HG02588 (cell line): ENCODE measurements around the gene WDR59.

Source experiments
- ATAC-seq: cut with Tn5 transposase; IDR thresholded peaks from one replicate; pipeline ENCODE4 v1.9.1; 2021; ENCODE audit warnings: mild to moderate bottlenecking, moderate library complexity; ENCODE audit not compliant: unreplicated experiment

WDR59 gene

DNA sequence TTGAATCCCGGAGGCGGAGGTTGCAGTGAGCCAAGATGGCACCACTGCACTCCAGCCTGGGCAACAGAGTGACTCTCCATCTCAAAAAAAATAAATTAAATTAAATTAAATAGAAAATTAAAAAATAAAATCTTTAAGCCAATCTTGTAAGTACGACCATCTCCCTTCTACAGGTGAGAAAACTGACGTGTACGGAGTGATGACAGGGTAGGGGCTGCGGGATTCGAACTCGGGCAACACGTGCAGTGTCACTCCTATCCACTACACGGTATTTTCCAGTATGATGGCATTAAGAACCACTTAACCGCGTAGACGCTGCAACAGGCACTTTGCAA lies 762 bp downstream of the WDR59 start:
- ATAC-seq, result no peak

- ATAC-seq, result no peak
Measured at GRCh38 chr16:74982256-74982655, 2.7 kb downstream of the WDR59 start.

DNA sequence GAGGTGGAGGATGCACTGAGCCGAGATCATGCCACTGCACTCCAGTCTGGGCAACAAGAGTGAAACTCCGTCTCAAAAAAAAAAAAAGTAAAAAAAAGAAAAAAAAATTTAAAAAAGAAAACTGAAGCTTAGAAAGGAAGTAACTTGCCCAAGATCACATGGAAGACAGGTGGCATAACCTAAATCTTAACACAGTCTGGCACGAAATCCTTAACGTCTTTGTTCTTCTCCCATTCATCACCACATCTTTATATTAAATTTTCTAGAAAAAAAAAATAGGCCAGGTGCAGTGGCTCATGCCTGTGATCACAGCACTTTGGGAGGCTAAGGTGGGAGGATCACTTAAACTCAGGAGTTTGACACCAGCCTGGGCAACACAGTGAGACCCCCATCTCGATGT lies 9.3 kb downstream of the WDR59 start:
- no peak for ATAC-seq

- no peak for ATAC-seq
Measured at GRCh38 chr16:74973304-74973703, 11.6 kb downstream of the WDR59 start.

DNA sequence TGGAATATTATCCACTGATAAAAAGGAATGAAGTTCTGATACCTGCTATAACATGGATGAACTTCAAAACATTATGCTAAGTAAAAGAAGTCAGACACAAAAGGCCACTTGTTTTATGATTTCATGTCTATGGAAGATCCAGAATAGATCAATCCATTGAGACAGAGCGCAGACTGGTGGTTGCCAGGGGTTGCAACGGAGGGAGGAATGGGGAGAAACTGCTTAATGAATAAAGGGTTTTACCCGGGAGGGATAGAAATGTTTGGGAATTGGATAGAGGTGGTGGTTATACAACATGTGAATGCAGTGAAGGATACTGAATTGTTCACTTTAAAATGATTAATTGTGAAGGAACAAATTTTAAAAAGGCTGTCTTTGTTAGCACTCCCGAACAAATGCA lies 30.2 kb downstream of the WDR59 start:
- ATAC-seq, result no peak

GRCh38 chr16:74951681-74952080 lies 33.2 kb downstream of the WDR59 start:
- no peak for ATAC-seq

DNA sequence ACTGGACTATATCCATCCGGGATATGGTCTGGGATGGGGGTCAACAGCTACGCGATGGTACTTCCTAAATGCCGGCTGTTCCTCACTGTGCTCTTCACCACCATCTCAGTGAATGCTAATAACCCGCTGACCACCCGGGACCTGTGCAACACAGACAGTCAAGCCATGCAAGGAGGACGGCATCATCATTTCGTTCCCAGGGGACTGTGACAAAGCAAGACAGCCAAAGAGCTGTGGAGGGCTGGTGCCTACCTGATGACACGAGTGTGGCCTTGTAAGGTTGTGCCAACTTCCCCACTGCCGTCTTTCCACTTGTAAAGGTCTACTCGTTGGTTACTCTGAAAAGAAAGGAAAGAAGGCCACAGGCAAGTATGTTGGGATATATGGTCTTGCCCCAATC lies 33.7 kb downstream of the WDR59 start:
- ATAC-seq, result no peak

- ATAC-seq, result no peak
Measured at GRCh38 chr16:74950511-74950910, 34.4 kb downstream of the WDR59 start.

DNA sequence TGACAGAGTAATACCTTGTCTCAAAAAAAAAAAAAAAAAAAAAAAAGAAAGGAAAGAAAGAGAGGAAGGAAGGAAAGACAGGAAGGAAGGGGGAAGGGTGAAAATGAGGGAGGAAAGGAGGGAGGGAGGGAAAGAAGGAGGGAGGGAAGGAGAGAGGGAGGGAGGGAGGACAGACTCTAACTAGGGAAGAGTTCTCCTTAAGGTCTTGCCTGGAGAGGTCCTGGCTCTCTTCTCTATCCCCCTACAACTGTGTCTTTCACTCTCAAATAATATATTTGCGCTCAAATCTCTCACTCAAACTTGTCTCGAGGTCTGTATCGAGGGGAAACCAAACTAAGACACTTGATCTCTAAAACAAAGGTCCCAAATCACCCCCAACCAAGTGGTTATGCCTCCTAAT lies 35.6 kb downstream of the WDR59 start:
- ATAC-seq, result no peak

DNA sequence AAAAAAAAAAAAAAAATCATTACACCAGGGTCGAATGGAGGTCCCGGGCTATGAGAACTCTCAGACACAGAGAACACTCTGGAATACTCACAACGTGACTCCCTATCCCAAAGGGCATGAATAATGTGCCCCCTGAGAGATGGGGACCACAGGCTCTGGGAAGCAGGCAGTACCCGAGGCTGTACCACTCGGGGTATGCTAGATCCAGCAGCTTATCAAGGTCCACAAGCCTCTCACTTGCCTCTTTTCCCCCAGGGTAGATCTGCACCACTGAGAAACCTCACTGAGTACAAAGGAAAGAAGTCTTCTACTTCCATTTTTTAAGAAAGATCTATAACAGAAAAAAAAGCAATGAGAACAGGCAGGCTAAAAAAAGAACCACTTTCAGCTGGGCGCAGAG lies 40.5 kb downstream of the WDR59 start:
- no peak for ATAC-seq

- ATAC-seq, result no peak
Measured at GRCh38 chr16:74942977-74943918, 41.7 kb downstream of the WDR59 start.

DNA sequence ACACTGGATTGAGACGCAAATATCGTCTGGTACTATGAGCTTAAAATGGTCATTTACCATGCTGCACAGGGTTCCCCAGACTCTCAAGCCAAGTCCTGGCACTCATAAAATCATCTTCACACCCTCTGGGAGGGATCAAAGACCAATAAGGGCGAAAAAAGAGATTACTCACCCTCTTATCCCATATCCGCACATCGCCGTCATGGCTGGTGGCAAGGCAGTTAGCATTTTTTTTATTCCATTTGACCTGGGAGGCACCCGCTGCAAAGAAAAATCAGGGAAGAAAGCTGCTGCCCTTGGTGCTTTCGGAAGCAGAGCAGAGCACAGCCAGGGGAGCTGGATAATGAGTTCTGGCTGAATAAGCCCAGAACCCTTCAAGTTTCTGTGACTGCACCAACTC lies 42.4 kb downstream of the WDR59 start:
- no peak for ATAC-seq

DNA sequence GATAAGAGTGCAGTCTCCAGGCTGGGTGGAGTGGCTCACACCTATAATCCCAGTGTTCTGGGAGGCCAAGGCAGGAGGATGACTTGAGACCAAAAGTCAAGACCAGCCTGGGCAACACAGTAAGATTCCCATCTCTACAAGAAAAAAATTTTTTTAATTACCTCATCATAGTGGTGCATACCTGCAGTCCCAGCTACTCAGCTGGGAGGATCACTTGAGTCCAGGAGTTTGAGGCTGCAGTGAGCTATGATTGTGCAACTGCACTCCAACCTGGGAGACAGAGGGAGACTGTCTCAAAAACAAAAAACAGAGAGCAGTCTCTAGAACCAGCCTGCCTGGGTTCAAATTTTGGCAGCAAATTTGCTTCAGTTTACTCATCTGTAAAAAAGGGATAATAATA lies 45.2 kb downstream of the WDR59 start:
- no peak for ATAC-seq

GRCh38 chr16:74936902-74937560 lies 47.9 kb downstream of the WDR59 start:
- ATAC-seq, result no peak

- ATAC-seq, result no peak
Measured at GRCh38 chr16:74931445-74931844, 53.5 kb downstream of the WDR59 start.

GRCh38 chr16:74929636-74930035 lies 55.3 kb downstream of the WDR59 start:
- no peak for ATAC-seq

DNA sequence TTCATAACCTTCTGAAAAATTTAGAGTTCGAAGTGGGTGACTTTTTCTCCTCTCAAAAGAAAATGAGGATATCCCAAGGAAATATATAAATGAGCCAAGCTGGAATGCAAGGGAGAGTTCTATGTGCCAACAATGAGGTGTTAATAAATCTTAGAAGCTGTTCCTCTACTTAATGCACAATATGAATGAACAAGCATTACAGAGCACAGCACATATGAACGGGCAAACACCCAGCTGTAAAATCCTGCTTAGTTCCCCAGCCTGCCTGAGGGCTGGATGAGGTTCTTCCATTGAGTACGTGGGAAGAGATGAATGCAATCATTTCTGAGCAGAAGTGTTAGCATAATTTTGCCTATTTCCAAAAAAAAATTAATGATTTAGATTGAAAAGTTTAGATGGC lies 58.1 kb downstream of the WDR59 start:
- no peak for ATAC-seq

- no peak for ATAC-seq
Measured at GRCh38 chr16:74923766-74924460, 61.0 kb downstream of the WDR59 start.

GRCh38 chr16:74922150-74923138 lies 62.5 kb downstream of the WDR59 start:
- ATAC-seq, result no peak

GRCh38 chr16:74921051-74921450 lies 63.9 kb downstream of the WDR59 start:
- no peak for ATAC-seq

DNA sequence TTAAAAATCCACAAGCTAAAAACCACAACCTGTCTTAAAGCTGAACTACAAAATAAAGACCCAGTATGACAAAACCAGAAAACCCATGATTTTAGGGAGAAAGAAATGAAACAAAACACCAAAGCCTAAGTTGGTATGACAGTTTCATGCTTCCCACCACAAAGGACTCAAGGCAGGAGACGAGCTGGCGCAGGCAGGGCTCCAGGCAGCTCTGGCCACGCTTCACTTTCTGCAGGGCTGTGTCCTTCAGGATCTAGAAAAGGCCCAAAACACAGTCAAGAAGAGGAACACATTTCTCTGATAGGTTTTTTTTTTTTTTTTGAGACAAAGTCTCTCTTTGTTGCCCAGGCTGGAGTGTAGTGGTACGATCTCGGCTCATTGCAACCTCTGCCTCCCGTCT lies 75.3 kb downstream of the WDR59 start:
- ATAC-seq, result no peak
